Fibroblast of mammary gland (primary cell): ENCODE measurements around the gene CTU1.

Experiments
- DNase-seq: peaks from one replicate; pipeline ENCODE4 v3.0.0-alpha.2; 2010; ENCODE audit warnings: low read depth
- H3K4me3 ChIP-seq: 2 replicates; pipeline ENCODE4 v1.5.1; 2011; ENCODE audit warnings: low read depth, mild to moderate bottlenecking, low read length, moderate library complexity; ENCODE audit not compliant: control insufficient read depth
- TF ChIP-seq, protein P1 (sequence below): conservative IDR thresholded peaks from 2 replicates; pipeline ENCODE4 v1.5.1; 2011; ENCODE audit warnings: low read depth, low read length, inconsistent platforms; ENCODE audit not compliant: control insufficient read depth, insufficient read depth

CTU1 gene

DNA sequence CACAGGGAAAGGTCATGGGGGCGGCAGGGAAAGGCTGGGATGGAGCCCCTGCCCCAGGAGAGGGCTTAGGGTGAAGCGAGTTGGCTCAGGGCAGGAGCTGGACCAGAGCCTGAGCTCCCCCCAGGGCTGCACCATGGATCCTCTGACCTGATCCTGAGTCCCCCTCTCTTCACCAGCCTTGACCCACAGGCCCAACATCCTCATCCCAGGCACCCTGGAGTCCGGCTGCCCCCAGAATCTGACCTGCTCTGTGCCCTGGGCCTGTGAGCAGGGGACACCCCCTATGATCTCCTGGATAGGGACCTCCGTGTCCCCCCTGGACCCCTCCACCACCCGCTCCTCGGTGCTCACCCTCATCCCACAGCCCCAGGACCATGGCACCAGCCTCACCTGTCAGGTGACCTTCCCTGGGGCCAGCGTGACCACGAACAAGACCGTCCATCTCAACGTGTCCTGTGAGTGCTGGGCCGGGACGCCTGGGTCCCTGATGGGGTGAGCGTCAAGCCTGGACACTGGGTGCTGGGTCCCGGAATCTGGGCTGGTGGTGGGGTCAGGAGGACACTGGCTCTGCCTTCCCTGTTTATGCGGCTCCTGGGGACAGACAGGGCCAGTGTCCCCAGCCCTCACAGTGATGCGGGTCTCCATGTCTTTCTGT, 17.3 kb upstream of the CTU1 start:
- no peak for DNase-seq
- TF ChIP-seq, protein P1, sequence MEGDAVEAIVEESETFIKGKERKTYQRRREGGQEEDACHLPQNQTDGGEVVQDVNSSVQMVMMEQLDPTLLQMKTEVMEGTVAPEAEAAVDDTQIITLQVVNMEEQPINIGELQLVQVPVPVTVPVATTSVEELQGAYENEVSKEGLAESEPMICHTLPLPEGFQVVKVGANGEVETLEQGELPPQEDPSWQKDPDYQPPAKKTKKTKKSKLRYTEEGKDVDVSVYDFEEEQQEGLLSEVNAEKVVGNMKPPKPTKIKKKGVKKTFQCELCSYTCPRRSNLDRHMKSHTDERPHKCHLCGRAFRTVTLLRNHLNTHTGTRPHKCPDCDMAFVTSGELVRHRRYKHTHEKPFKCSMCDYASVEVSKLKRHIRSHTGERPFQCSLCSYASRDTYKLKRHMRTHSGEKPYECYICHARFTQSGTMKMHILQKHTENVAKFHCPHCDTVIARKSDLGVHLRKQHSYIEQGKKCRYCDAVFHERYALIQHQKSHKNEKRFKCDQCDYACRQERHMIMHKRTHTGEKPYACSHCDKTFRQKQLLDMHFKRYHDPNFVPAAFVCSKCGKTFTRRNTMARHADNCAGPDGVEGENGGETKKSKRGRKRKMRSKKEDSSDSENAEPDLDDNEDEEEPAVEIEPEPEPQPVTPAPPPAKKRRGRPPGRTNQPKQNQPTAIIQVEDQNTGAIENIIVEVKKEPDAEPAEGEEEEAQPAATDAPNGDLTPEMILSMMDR: no peak
- no peak overlapping the region for H3K4me3 ChIP-seq

DNA sequence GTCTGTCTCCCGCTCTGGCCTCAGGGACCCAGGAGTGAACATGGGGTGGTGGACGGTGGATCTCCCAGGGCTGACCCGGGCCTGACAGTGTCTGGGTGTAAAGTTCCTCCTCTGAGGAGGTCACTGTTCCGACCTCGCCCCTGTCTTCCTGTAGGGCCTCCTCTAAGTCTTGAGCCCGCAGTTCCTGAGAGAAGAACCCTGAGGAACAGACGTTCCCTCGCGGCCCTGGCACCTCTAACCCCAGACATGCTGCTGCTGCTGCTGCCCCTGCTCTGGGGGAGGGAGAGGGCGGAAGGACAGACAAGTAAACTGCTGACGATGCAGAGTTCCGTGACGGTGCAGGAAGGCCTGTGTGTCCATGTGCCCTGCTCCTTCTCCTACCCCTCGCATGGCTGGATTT, 16.5 kb upstream of the CTU1 start, which contains the start of gene SIGLEC9:
Gene SIGLEC9, plus strand, starts transcription at position 178 of the 400 bp plus-strand sequence. Its CDS starts 69 bp downstream, at position 247.
- H3K4me3 ChIP-seq: no peak within 1 kb of the TSS
- no peak for DNase-seq
- TF ChIP-seq, protein P1: no peak

DNA sequence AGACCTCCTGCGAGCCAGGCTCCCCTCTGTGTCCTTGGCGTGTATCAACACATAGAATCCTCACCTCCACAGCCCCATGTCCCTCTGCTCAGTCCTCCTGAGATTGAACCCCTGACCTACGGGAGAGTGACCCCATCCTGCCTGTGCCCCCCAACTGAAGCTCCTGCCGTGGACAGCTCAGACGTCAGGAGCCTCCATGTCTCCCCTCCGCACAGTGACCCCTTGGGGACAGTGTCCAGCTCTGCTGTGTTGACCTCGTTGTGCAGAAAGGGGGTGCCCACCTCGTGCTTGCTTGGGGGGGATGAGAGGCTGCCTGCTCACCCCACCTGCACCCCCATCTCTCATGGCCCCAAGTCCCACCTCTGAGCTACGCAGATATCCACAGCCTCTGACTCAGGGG, 16.0 kb upstream of the CTU1 start:
- TF ChIP-seq, protein P1: no peak
- H3K4me3 ChIP-seq: no peak overlapping the region
- DNase-seq: no peak

DNA sequence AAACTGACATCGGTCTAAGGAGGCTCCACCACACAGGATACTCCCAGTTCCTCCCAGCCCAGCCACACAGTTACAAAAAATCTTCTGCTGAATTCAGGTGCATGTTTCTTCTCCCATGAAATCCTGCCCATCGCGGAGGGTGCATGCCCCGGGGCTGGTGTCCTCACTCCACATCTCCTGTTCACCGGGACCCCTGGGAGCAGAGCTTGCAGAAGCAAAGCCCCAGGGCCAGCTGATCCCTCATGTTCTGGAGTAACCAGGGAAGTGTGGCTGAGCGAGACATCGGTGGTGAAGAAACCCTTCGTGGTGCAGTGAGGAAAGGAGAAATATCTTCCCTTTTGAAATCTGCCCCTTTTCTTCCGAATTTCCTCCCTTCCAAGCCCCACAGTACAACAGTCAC, 15.6 kb upstream of the CTU1 start:
- DNase-seq: no peak
- TF ChIP-seq, protein P1: no peak
- H3K4me3 ChIP-seq: no peak overlapping the region

DNA sequence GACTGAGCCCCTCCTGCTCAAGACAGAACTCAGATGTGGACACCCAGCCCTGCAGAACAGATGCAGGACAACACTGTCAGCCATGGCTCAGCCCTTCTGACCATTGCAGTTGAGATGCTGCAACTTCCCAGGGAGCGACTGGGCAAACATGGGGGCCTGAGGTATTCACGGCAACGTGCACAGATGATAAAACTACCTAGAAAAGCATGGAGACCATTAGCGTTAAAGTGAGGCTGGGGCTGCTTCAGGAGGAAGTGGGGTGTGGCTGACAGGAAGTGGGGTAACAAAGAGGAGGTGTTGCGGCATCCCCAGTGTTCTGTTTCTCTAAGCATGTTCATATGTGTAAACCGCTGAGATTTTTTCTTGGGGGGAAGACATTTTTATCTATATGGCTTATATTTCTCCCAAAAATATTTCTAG, 15.2 kb upstream of the CTU1 start:
- no peak for DNase-seq
- no peak overlapping the region for H3K4me3 ChIP-seq
- TF ChIP-seq, protein P1: no peak

DNA sequence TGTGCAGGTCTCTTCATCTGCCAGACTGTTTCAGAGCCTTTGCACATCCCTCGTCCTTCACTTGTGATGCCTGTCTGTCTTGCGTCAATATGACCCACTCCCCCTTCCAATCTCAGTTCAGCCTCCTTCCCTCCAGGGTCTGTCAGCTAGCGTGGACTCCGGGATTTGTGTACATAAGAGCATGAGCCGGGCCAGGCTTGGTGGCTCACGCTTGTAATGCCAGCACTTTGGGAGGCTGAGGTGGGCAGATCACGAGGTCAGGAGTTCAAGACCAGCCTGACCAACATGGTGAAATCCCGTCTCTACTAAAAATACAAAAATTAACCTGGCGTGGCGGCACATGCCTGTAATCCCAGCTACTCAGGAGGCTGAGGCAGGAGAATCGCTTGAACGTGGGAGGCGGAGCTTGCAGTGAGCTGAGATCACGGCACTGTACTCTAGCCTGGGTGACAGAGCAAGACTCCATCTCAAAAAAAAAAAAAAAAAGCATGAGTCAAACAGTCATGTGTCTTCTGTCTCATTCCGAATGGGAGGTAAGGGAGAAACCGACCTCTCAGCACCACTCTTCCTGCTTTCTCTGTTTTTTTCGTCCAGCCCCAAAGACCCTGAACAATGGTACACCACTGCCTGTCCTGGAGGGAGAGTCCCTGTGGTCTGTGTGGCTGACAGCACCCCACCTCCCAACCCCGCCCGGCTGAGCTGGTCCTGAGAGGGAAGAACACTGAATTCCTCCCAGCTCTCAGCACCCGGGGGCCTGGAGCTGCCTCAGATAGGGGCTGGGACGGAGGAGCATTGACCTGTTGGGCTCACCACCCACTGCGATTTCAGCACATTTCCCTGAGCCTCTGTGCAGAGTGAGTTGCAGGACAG, 14.1 kb upstream of the CTU1 start:
- TF ChIP-seq, protein P1: no peak
- DNase-seq: peak; percentile 37
- H3K4me3 ChIP-seq: no peak overlapping the region
